Inflammatory macrophage treated with lipopolysaccharide for 1 hour (primary cell): ENCODE measurements around the gene TTC1.

Source experiments
- DNase-seq, 2 donors: peaks; one replicate each; pipeline ENCODE4 v3.0.0-alpha.2; 2020 to 2022

The TTC1 gene

GRCh38 chr5:160089531-160089930 is 80.6 kb downstream of the TTC1 start:
- DNase-seq: peak; percentile 50 to 56

GRCh38 chr5:160090059-160090458 is 81.1 kb downstream of the TTC1 start:
- no peak for DNase-seq

- DNase-seq: no peak
Measured at GRCh38 chr5:160092514-160092913, 83.6 kb downstream of the TTC1 start.

- DNase-seq: no peak
Measured at GRCh38 chr5:160092960-160093707, 84.2 kb downstream of the TTC1 start.

GRCh38 chr5:160096178-160096577 is 87.2 kb downstream of the TTC1 start:
- no peak for DNase-seq

- DNase-seq: peak; percentile 87
Measured at GRCh38 chr5:160097991-160098390, 89.1 kb downstream of the TTC1 start.

- DNase-seq: peak; percentile 31 to 52
Measured at GRCh38 chr5:160105686-160106360, 96.9 kb downstream of the TTC1 start.

GRCh38 chr5:160108124-160108523 is 99.2 kb downstream of the TTC1 start:
- DNase-seq: no peak
